Colonic mucosa (tissue), 4 donors: ENCODE results near the gene MYO10. TPM values are rescaled to one million over a fixed set of nuclear protein-coding genes. Genes with fewer than 3 reads are reported as not detected.
"Not testable (repeated sequence)": the region's sequence is repeated elsewhere in the genome, so short reads cannot be mapped to it uniquely, and the experiment has no call there.

ENCODE experiments used
- DNase-seq: peaks from one replicate; pipeline ENCODE4 v3.0.0-alpha.2; 2020
- H3K27ac ChIP-seq: fragments of 200-600 bp; one replicate; pipeline ENCODE4 v1.8.0; 2021
- H3K27me3 ChIP-seq: fragments of 200-600 bp; one replicate; pipeline ENCODE4 v1.8.0; 2021
- H3K36me3 ChIP-seq: fragments of 200-600 bp; one replicate; pipeline ENCODE4 v1.8.0; 2021
- H3K4me1 ChIP-seq: fragments of 200-600 bp; one replicate; pipeline ENCODE4 v1.8.0; 2021; ENCODE audit warnings: mild to moderate bottlenecking
- H3K4me3 ChIP-seq: fragments of 200-600 bp; one replicate; pipeline ENCODE4 v1.8.0; 2021
- H3K9ac ChIP-seq, 2 donors: one replicate each; pipeline ENCODE4 v1.7.0; 2013; ENCODE audit warnings: control low read depth in 2 of 2, low read depth in 2 of 2, low read length in 2 of 2
- H3K9me3 ChIP-seq: fragments of 200-600 bp; one replicate; pipeline ENCODE4 v1.8.0; 2021
- intact Hi-C: fragments of 100-400 bp; cut with DNase I; formaldehyde crosslinking; loops from one replicate; pipeline ENCODE4 v1.14.1; 2022
- total RNA-seq, 2 donors: library from RNA; stranded (reverse); fragmentation: NEBNext Ultra II Directional in 1 of 2; extraction: Animal tissue kit (Norgen Biotek cat#: 25700) in 1 of 2; gene quantifications; one replicate each; pipeline ENCODE4 v1.2.1, GENCODE V29; 2021
- TF ChIP-seq, protein P1 (sequence below): fragments of 200-600 bp; IDR thresholded peaks from one replicate; pipeline ENCODE4 v1.8.0; 2022; ENCODE audit warnings: antibody characterized with exemption, mild to moderate bottlenecking
- donor health status: healthy.
- donor health status: DM: no; HTN: no; CAD: no.
- donor health status: DM: no; HTN: no; CAD: no.

Gene MYO10
- total RNA-seq, 2 donors from 2014 or later = 57.9 to 61.9 TPM

GRCh38 chr5:16744164-16744880, 191.8 kb downstream of the MYO10 start:
- Histone ChIP-seq H3K27me3 (no peaks in the 10 kb centered on the region), H3K9ac (no peak overlapping the region), H3K27ac (no peak overlapping the region), H3K4me3 (no peak overlapping the region), H3K4me1 (no peaks in the 10 kb centered on the region), H3K9me3 (no peaks in the 10 kb centered on the region), H3K36me3 (no peaks in the 10 kb centered on the region)
- DNase-seq = no peak
- intact Hi-C loops = no loop called here
- TF ChIP-seq, protein P1, sequence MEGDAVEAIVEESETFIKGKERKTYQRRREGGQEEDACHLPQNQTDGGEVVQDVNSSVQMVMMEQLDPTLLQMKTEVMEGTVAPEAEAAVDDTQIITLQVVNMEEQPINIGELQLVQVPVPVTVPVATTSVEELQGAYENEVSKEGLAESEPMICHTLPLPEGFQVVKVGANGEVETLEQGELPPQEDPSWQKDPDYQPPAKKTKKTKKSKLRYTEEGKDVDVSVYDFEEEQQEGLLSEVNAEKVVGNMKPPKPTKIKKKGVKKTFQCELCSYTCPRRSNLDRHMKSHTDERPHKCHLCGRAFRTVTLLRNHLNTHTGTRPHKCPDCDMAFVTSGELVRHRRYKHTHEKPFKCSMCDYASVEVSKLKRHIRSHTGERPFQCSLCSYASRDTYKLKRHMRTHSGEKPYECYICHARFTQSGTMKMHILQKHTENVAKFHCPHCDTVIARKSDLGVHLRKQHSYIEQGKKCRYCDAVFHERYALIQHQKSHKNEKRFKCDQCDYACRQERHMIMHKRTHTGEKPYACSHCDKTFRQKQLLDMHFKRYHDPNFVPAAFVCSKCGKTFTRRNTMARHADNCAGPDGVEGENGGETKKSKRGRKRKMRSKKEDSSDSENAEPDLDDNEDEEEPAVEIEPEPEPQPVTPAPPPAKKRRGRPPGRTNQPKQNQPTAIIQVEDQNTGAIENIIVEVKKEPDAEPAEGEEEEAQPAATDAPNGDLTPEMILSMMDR = no peak

GRCh38 chr5:16742938-16743337, 193.2 kb downstream of the MYO10 start:
- DNase-seq = no peak
- no peak overlapping the region for H3K27ac ChIP-seq

DNA sequence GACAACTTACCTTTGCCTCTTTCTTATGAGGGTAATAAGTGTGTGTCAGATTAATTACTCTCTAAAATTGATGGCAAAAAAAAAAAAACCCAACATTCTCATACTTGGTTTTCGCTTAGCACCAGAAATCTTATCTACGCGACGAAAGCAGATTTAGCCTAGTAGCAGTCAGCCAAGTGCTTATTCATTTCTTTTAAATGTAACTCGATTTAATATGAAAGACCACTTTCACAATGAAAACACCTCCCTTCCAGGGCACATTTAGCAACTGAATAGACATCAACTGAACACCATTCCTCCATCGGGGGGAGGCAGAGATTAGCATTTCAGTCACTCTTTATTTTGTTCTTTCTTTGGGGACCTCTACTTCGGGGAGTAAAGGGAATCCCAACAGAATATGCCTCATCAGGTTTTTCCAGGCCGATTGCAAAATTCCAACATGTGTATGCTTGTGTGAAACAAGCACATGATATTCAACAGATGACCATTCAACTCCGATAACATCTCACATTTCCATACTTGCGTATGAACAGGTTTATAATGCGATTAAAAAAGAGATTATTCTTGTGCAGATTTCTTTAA, 195.2 kb downstream of the MYO10 start:
- no peaks in the 10 kb centered on the region for H3K36me3 ChIP-seq
- no peak overlapping the region for H3K4me3 ChIP-seq
- intact Hi-C loops = no loop called here
- DNase-seq = no peak
- no peaks in the 10 kb centered on the region for H3K27me3 ChIP-seq
- H3K9me3 ChIP-seq = no peaks in the 10 kb centered on the region
- no peaks in the 10 kb centered on the region for H3K4me1 ChIP-seq
- H3K27ac ChIP-seq = no peak overlapping the region
- TF ChIP-seq, protein P1 = no peak
- no peak overlapping the region for H3K9ac ChIP-seq

More at GRCh38 chr5:16742938-16743337, 193.2 kb downstream of the MYO10 start:
- TF ChIP-seq, protein P1 = no peak
- Histone ChIP-seq H3K36me3 (no peaks in the 10 kb centered on the region), H3K4me3 (no peak overlapping the region), H3K9me3 (no peaks in the 10 kb centered on the region), H3K27me3 (no peaks in the 10 kb centered on the region), H3K9ac (no peak overlapping the region), H3K4me1 (no peaks in the 10 kb centered on the region)
- intact Hi-C loops = no loop called here

- Histone ChIP-seq H3K36me3 (no peaks in the 10 kb centered on the region), H3K4me1 (no peaks in the 10 kb centered on the region), H3K9me3 (no peaks in the 10 kb centered on the region), H3K27me3 (no peaks in the 10 kb centered on the region), H3K4me3 (no peak overlapping the region), H3K27ac (no peak overlapping the region), H3K9ac (no peak overlapping the region)
- DNase-seq = no peak
- TF ChIP-seq, protein P1 = no peak
- intact Hi-C loops = no loop called here
Measured at GRCh38 chr5:16740066-16740810, 195.8 kb downstream of the MYO10 start.

DNA sequence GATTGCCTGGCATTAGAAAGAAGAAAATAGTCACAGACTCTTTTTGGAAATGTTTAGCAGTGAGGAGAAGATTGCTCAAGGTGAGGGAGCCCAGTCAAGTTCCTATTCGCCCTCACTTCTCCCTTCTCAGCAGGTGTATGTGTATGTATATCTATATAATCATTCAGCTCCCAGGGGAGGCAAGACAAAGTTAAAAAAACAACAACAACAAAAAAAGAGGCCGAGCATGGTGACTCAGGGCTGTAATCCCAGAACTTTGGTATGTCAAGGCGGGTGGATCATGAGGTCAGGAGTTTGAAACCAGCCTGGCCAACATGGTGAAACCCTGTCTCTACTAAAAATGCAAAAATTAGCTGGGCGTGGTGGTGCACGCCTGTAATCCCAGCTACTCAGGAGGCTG, 197.7 kb downstream of the MYO10 start:
- H3K4me3 ChIP-seq, DNase-seq, H3K4me1 ChIP-seq, H3K27me3 ChIP-seq, H3K36me3 ChIP-seq, intact Hi-C loops, H3K9me3 ChIP-seq: not testable (repeated sequence)
- H3K27ac ChIP-seq = peak overlapping the region; percentile 38
- peak overlapping the region in 1 of 2 donors; percentile 58 for H3K9ac ChIP-seq
